GM12801 (cell line): Measurements from ENCODE around the gene LARGE1.

Experiments
- CTCF ChIP-seq: IDR thresholded peaks from one replicate; pipeline ENCODE4 v1.5.1; 2011; ENCODE audit warnings: control low read depth; ENCODE audit not compliant: insufficient read length; ENCODE audit errors: extremely low read depth

Gene LARGE1

GRCh38 chr22:33867118-33867866 lies 53.0 kb downstream of the LARGE1 start:
- TF ChIP-seq CTCF = no peak

GRCh38 chr22:33866511-33866910 lies 53.8 kb downstream of the LARGE1 start:
- TF ChIP-seq CTCF = no peak

GRCh38 chr22:33865996-33866395 lies 54.3 kb downstream of the LARGE1 start:
- TF ChIP-seq CTCF = no peak

- no peak for TF ChIP-seq CTCF
Measured at GRCh38 chr22:33865248-33865647, 55.0 kb downstream of the LARGE1 start.

- no peak for TF ChIP-seq CTCF
Measured at GRCh38 chr22:33864723-33865130, 55.5 kb downstream of the LARGE1 start.

- TF ChIP-seq CTCF = no peak
Measured at GRCh38 chr22:33861216-33861875, 58.9 kb downstream of the LARGE1 start.

GRCh38 chr22:33860386-33860785 lies 59.9 kb downstream of the LARGE1 start:
- TF ChIP-seq CTCF = no peak
